Activated CD8-positive, alpha-beta memory T cell treated with anti-CD3 and anti-CD28 coated beads for 36 hours (primary cell): ENCODE data around the gene SERPINB10. TPM values are rescaled to one million over a fixed set of nuclear protein-coding genes. Genes with fewer than 3 reads are reported as not detected.

Experiments
- CTCF ChIA-PET: fragments of 350-600 bp; sonication (Branson Sonifier 250); formaldehyde crosslinking; loops from one replicate; lab custom pipeline; 2021; ENCODE audit warnings: antibody characterized with exemption; lab: Charles Lee
- POLR2A ChIA-PET: fragments of 350-600 bp; sonication (Branson Sonifier 250); formaldehyde crosslinking; loops from one replicate; lab custom pipeline; 2021; ENCODE audit warnings: antibody characterized with exemption; lab: Charles Lee
- total RNA-seq, 2 experiments: library from RNA; stranded (reverse); gene quantifications; one replicate each; pipeline ENCODE4 v1.2.3, GENCODE V29; 2021

SERPINB10 gene
- total RNA-seq, 2 experiments from 2014 or later, result not detected

DNA sequence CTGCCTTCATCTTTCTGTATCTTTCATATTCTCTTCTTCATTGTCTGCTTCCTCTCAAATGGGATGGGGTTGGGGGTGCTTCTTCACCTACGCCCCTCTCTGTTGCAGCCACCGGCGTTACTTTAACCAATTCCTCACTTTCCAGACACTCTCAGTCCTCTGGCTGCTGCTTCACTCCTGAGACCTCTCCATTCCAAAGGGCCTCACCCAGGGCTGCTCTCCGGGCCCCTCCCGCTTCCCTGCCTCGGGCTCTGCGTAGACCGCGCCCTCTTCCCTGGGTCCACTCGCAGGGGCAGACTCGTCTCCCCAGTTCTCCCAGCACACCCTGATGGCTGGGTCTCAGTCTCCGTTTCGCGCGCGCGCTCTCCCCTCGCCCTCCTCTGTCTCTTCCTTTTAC is 63.0 kb downstream of the SERPINB10 start:
- POLR2A ChIA-PET, result interaction anchor here (0.8 kb wide), 1 partner anchor 34 kb away, joined by 3 read pairs; no protein-coding TSS in a partner anchor
- CTCF ChIA-PET, result no interaction called here

DNA sequence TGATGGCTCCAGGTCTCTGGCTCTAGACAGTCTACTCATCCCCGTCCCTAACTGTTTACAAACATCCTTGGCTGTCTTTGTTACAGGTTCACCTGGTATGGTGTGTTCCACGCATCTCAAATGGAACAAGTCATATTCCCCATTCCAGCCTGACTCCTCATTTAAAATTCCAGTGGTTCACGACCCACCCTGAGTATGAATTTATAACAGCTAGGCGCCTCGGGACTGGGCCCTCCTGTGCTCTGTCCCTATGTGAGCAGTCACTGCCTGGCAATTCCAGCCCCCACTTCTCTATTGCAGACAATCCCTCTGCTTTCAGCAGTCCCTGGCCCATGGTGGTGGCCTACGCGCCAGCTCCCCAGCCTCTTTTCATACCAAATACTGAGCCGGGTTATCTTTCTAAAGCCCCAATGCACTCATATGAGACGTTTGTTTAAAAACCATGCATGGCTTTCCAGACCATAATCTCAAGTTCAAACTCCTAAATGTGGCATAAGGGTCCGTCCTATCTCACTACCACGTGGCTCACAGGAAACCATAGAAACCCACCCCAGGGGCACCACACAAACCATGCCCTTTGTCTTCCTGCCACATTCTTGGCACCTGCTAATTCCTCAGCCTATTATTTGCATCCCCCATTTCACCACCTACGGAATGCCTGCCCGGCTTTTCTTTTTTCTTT is 63.7 kb downstream of the SERPINB10 start:
- CTCF ChIA-PET, result no interaction called here
- POLR2A ChIA-PET, result no interaction called here

DNA sequence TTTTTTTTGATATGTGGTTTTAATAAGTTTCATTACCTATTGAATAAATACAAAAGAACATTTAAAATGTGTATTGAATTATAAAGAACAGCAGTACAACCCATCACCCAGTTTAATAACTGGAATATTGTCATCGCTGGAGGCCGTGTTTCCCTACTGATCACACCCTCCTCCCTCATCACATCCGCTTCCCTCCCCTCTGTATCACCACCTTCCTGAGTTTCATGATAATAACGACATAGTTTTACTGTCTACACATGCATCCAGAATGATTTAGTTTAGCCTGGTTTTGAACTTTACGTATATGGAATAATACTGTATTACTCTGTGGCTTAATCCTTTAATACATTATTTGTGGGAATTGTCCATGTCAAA is 64.2 kb downstream of the SERPINB10 start:
- ChIA-PET POLR2A (no interaction called here), CTCF (no interaction called here)

DNA sequence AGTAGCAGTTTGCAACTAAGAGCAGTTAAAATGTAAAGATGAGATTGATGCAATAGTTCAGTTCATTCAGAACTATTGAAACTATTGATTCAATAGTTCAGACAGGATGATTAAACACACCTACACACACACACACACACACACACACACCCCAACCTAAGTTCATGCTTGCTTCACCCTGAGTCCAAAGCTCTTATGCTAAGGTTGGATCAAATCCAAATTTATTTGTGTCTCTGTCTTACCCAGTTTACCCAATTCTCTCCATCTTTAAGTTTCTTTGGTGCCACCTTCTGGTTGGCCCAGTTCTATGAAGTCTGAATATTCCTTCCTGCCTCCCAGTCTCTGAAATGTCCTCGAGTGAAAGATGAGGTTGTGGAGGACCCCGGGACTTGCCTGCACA is 67.2 kb downstream of the SERPINB10 start:
- CTCF ChIA-PET, result interaction anchor here (1.7 kb wide), 1 partner anchor 11 kb away, joined by 4 read pairs; no protein-coding TSS in a partner anchor
- POLR2A ChIA-PET, result no interaction called here

DNA sequence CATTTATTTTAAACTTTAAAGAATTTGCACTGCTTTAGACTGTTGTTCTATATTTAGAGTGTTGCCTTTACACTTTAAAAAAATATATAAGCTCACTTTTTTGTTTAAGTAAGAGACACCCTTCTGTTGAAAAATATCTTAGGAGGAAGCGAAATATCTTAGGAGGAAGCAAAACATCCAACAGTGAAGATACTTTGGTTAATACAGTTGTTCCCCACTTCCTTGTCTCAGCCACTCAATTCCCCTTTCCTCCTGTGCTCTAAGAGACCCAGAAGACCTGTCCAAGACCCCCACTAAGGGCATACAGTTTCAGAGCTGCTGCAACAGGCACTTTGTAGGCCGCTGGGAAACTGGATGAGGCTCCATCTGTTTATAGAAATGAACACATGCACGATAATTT is 67.9 kb downstream of the SERPINB10 start:
- POLR2A ChIA-PET, result no interaction called here
- CTCF ChIA-PET, result interaction anchor here (1.7 kb wide), 1 partner anchor 12 kb away, joined by 4 read pairs; no protein-coding TSS in a partner anchor

DNA sequence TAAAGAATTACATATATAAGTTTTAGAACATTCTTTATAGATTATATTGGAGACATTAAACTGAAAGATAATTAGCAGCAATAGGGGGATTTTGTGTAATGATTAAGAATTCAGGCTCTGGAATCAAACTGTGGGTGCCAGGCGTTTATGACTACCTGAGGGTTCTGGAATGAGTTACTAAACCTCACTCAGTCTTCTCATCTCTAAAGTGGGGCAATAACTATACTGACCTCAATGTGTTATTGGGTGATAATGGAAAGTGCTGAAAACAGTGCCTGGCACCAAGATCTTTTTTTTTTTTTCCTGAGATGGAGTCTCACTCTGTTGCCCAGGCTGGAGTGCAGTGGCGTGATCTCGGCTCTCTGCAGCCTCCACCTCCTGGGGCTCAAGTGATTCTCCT is 69.3 kb downstream of the SERPINB10 start:
- POLR2A ChIA-PET, result interaction anchor here (0.7 kb wide), 1 partner anchor 13 kb away, joined by 3 read pairs; no protein-coding TSS in a partner anchor
- CTCF ChIA-PET, result no interaction called here

DNA sequence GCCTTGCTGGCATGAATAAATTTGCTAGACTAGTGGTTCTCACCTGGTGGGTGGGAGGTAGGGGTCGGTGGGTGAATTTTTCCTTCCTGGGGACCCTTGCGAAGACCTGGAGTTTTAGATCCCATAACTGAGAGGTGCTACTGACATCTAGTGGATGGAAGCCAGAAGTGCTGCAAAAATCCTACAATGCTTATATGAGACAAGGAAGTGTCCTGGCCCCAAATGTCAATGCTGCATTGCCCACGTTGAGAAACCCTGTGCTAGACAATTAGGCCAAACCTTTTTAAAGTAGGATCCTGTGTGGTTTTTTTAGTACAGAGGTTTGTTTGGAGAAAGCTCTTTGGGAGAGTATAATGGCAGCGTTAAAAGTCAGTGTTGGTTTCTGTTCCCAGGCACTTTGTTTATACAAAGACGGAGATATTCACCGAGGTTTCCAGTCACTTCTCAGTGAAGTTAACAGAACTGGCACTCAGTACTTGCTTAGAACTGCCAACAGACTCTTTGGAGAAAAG is 71.7 kb downstream of the SERPINB10 start:
- CTCF ChIA-PET, result interaction anchor here (1.7 kb wide), 1 partner anchor 16 kb away, joined by 6 read pairs; no protein-coding TSS in a partner anchor
- POLR2A ChIA-PET, result no interaction called here

DNA sequence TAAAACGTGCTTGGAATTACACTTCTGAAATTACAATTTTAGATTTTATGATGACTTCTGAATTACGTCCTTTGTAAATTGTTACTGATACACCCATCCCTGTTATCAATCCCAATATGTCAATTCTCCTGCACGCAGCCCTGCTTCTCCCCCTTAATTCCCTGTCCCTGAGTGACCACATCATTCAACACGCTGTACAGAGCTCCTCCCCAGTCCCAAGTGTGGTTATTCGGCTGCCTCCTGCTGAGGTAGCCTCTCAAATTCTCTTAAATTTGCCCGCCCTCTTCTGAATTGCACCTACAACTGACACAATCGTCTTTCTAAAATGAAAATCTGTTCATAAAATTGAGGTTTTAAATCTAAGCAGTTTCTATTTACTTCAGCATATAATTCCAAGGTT is 72.3 kb downstream of the SERPINB10 start:
- POLR2A ChIA-PET, result no interaction called here
- CTCF ChIA-PET, result interaction anchor here (1.7 kb wide), 1 partner anchor 16 kb away, joined by 6 read pairs; no protein-coding TSS in a partner anchor

DNA sequence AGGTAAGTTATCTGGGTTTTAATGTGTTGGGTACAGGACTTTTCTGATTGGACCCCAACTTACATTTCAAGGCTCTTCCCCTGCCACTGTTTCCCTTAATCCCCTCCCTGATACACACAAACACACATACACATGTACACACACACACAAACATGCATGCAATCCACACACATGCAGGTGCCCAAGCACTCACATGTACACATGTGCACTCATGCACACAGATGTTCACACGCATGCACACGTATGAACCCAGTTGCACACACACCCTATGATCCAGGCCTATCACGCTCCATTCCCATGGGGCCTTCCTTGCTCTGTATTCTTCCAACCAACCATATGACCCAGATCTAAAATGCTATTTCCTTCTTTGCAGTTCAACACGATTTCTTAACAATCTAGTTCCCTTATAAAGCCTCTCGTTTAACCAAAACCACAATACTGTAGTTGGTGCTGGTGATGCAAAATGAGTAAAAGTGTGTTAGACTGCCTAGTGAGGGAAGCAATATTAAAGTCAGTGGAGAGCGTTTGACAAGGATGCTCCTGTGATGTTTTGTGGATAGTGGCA is 73.2 kb downstream of the SERPINB10 start:
- POLR2A ChIA-PET, result no interaction called here
- CTCF ChIA-PET, result interaction anchor here (1.7 kb wide), 1 partner anchor 17 kb away, joined by 6 read pairs; no protein-coding TSS in a partner anchor

DNA sequence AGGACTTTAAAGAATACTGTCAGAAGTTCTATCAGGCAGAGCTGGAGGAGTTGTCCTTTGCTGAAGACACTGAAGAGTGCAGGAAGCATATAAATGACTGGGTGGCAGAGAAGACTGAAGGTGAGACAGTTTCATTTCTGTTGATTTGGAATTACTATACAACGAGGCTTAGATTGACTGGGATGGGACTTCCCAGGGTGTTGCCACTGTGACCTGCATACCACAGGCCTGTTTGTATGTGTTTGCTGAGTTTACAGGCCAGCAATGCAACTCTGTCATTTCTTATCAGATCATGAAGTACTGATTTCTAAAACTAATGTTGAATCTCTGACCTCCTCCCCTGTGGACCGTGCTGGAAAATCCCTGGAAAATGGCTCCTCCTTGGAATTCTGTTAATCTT is 74.0 kb downstream of the SERPINB10 start:
- POLR2A ChIA-PET, result no interaction called here
- CTCF ChIA-PET, result no interaction called here

DNA sequence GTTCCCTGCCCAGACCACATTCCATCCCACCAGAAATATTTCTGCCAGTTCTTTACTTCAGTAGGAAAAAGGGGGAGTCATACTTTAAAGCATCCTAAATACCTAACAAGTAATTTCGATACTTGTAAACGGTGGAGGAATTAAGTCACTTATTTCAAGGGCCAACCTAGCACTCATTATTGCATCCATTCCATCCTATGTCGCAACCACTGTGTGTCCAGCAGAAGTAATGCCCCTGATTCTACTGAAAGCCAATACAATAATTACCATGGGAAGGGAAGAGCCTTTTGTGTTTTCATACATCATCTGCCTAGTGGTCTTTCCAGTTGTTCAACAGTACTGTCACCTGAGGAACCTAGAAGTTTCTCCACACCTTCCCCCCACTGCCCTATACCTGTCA is 74.6 kb downstream of the SERPINB10 start:
- POLR2A ChIA-PET, result no interaction called here

More for the DNA sequence above, 74.6 kb downstream of the SERPINB10 start:
- CTCF ChIA-PET, result interaction anchor here (1.0 to 1.2 kb wide), 2 partner anchors 19 to 464 kb away, joined by 3 to 4 read pairs; no protein-coding TSS in a partner anchor

Other genes starting within 250 kb of the SERPINB10 start
- not detected for gene SERPINB3, start 246.1 kb upstream of the SERPINB10 start, total RNA-seq
- gene SERPINB11, start 205.0 kb upstream of the SERPINB10 start, total RNA-seq, result not detected
- gene SERPINB7, start 132.5 kb upstream of the SERPINB10 start, total RNA-seq, result not detected
- not detected for gene SERPINB2, start 20.3 kb upstream of the SERPINB10 start, total RNA-seq
- gene HMSD, start 41.3 kb downstream of the SERPINB10 start, total RNA-seq, result 10 to 100 TPM in 1 of 2 experiments, 1 to 10 TPM in 1; 6.9 to 10.8 TPM
- 10 to 100 TPM; 15.2 to 16.8 TPM for gene SERPINB8, start 62.1 kb downstream of the SERPINB10 start, total RNA-seq
- not detected for gene LINC00305, start 241.1 kb downstream of the SERPINB10 start, total RNA-seq